DLD1 (cell line): Measurements from ENCODE around the gene NLGN3.
"Not testable (repeated sequence)": the region's sequence is repeated elsewhere in the genome, so short reads cannot be mapped to it uniquely, and the experiment has no call there.

Experiments used
- in situ Hi-C: cut with HindIII; loops from 2 replicates; pipeline ENCODE4 v1.10.0; 2017; ENCODE audit warnings: low sequenced_read_pairs

NLGN3 gene

GRCh38 chrX:71168134-71168533 is 23.5 kb downstream of the NLGN3 start:
- in situ Hi-C loops: no loop called here

GRCh38 chrX:71169586-71169985 is 24.9 kb downstream of the NLGN3 start:
- in situ Hi-C loops: no loop called here

- in situ Hi-C loops: no loop called here
These were observed 26.0 kb downstream of the NLGN3 start for GRCh38 chrX:71170660-71171059.

- in situ Hi-C loops: no loop called here
These were observed 26.6 kb downstream of the NLGN3 start for GRCh38 chrX:71171110-71171801.

- in situ Hi-C loops: no loop called here
These were observed 28.8 kb downstream of the NLGN3 start for GRCh38 chrX:71173440-71173839.

GRCh38 chrX:71174795-71175194 is 30.2 kb downstream of the NLGN3 start:
- in situ Hi-C loops: no loop called here

GRCh38 chrX:71175531-71175930 is 30.9 kb downstream of the NLGN3 start:
- in situ Hi-C loops: no loop called here

GRCh38 chrX:71177327-71177726 is 32.7 kb downstream of the NLGN3 start:
- in situ Hi-C loops: no loop called here

GRCh38 chrX:71178908-71179307 is 34.3 kb downstream of the NLGN3 start:
- in situ Hi-C loops: no loop called here

- in situ Hi-C loops: not testable (repeated sequence)
These were observed 36.1 kb downstream of the NLGN3 start for GRCh38 chrX:71180579-71181265.

- in situ Hi-C loops: no loop called here
These were observed 36.9 kb downstream of the NLGN3 start for GRCh38 chrX:71181558-71181909.

- in situ Hi-C loops: no loop called here
These were observed 37.5 kb downstream of the NLGN3 start for GRCh38 chrX:71181910-71182799.

GRCh38 chrX:71182871-71183270 is 38.2 kb downstream of the NLGN3 start:
- in situ Hi-C loops: no loop called here

GRCh38 chrX:71183341-71183740 is 38.7 kb downstream of the NLGN3 start:
- in situ Hi-C loops: no loop called here

GRCh38 chrX:71184092-71184491 is 39.5 kb downstream of the NLGN3 start:
- in situ Hi-C loops: no loop called here

GRCh38 chrX:71184803-71185495 is 40.3 kb downstream of the NLGN3 start:
- in situ Hi-C loops: no loop called here

- in situ Hi-C loops: no loop called here
These were observed 46.6 kb downstream of the NLGN3 start for GRCh38 chrX:71191248-71191647.

GRCh38 chrX:71195964-71196649 is 51.5 kb downstream of the NLGN3 start:
- in situ Hi-C loops: no loop called here

- in situ Hi-C loops: no loop called here
These were observed 53.4 kb downstream of the NLGN3 start for GRCh38 chrX:71198066-71198465.

GRCh38 chrX:71199252-71200008 is 54.8 kb downstream of the NLGN3 start:
- in situ Hi-C loops: no loop called here
